Spleen (tissue), 7 donors: ENCODE measurements around the gene BBC3.

ENCODE experiments used
- CTCF ChIP-seq, 11 experiments: fragments of 200-600 bp in 7 of 11; fragments of 450-650 bp in 4 of 11; sonication (generic) in 4 of 11; IDR thresholded peaks in 8 of 11; conservative IDR thresholded peaks in 3 of 11; 1 replicate in 7 of 11; 2 replicates in 4 of 11; pipeline versions ENCODE4 v1.4.0 to v1.8.0; 2016 to 2021; ENCODE audit warnings: antibody characterized with exemption in 11 of 11, inconsistent platforms in 4 of 11, mild to moderate bottlenecking in 1 of 11
- POLR2A ChIP-seq, 3 donors: fragments of 450-650 bp; IDR thresholded peaks; one replicate each; pipeline ENCODE4 v1.5.1; 2017; ENCODE audit warnings: antibody characterized with exemption in 3 of 3, mild to moderate bottlenecking in 1 of 3
- POLR2AphosphoS5 ChIP-seq, 3 donors: sonication (generic); formaldehyde crosslinking; IDR thresholded peaks; one replicate each; pipeline ENCODE4 v1.5.1; 2017; ENCODE audit warnings: antibody characterized with exemption in 3 of 3
- donor health status: DM: no; HTN: no; CAD: no; lungs with moderate emphysema.
- donor health status: DM: no; HTN: no; CAD: no.
- donor health status: DM: no; HTN: no; CAD: no.

DNA sequence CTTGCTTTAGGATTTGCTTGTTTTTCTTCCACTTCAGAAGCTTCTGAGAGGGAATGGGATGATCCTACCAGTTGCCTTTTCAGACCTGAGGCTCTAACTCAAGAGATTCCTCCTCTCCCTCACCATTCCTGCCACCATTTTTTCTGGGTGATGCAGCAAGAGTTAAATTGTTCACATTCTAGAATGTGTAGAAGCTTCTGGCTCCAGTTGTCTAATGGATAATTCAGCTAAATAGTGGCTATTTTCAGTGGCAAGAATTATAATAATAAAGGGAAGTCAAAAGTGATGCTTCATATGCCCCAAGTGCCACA is 20.9 kb downstream of the BBC3 start:
- no peak for TF ChIP-seq CTCF (IDR thresholded peaks at IDR 0.05 in 8 of 11, conservative IDR thresholded peaks at IDR 0.05 in 3 of 11)
- TF ChIP-seq POLR2AphosphoS5 (IDR thresholded peaks at IDR 0.05) = no peak
- TF ChIP-seq POLR2A (IDR thresholded peaks at IDR 0.05) = no peak
